GM18526 (cell line): ENCODE data around the gene SLC4A8.

Source experiments
- POLR2A ChIP-seq: IDR thresholded peaks from 3 replicates; pipeline ENCODE4 v1.6.1; 2011; ENCODE audit not compliant: insufficient read length; ENCODE audit errors: extremely low read depth

Gene SLC4A8

DNA sequence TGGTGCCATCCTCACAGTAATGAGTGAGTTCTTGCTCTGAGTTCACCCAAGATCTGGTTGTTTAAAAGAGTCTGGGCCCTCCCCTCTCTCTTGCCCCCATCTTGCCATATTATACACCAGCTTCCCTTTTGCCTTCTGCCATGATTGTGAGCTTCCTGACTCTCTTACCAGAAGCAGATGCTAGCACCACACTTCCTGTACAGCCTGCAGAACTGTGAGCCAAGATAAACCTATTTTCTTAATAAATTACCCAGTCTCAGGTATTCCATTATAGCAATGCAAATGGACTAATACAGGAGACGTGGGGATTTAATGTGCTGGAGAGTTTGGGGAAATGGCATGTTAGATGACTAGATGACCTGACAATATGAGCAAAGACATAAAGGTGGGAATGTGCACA lies 12.8 kb downstream of the SLC4A8 start:
- no peak for TF ChIP-seq POLR2A

DNA sequence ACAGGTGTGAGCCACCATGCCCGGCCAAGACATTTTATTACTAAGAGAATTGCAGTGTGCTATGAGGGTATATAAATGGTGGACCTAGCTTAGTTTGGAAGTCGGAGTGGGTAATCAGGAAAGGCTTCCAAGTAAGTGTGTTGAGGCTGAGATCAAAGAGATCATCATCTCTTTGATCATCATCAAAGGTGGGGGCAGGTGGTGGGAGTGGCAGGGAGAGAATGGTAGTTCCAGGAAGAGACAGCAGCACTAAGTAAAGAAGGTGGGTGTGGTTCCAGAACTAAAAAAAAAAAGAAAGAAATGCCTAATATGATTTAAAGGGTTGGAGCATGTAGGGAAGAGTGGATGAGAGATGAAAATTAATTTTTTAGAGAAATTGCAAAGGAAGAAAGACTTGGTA lies 14.7 kb downstream of the SLC4A8 start:
- no peak for TF ChIP-seq POLR2A

DNA sequence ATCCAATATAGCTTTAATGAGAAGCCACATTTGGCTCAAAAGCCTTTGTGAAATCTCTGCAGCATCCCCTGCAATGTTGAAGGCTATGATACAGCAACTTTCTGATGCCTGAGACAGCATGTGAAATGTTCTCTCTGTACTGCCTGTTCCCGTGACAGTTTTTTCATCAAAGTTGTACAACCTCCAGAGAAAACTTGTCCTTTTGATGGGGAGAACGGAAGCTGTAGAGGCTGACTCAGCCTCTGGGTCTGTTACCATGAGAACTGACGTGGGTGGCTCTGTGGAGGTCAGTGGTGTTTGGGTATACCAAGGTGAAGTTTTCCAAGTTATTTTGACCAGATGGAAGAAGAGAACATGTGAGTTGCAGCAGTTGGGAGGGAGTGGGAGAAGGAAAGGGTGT lies 17.0 kb downstream of the SLC4A8 start:
- TF ChIP-seq POLR2A, result no peak

DNA sequence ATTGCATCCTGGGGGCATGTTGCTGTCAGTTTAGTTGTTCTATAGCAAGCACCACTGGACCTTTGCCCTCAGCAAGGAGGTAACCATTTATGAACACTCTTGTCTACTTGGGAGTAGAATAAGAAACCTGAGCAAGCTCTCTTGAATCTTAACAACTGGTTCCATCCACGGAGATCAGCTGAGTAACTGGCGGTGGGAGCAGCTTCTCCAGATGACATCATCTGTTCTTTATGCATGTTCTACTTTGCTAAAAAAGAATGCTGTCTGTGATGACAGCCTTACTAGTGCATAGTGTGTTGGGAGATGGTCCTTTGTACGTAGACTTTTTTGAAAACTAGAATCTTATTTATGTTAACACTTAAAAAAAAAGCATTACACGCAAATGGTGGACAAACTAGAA lies 17.7 kb downstream of the SLC4A8 start:
- no peak for TF ChIP-seq POLR2A

DNA sequence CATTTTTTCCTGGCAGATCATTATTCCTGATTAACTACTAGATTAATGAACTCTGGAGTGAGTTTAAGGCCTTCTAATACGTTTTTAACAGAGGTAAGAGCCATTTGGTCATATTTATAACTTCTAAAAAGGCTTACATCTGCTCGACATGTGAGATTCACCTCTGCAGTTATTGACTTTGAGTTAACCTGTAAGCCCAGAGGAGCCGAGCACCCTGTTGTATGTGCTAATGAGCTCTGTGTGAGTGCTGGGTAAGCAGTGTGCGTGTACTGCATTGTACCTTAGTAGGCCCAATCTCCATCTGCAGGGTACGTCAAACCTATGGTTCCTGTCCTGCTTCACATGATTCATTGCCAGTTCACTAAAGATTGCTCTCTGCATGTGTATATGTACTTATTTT lies 18.9 kb downstream of the SLC4A8 start:
- no peak for TF ChIP-seq POLR2A

DNA sequence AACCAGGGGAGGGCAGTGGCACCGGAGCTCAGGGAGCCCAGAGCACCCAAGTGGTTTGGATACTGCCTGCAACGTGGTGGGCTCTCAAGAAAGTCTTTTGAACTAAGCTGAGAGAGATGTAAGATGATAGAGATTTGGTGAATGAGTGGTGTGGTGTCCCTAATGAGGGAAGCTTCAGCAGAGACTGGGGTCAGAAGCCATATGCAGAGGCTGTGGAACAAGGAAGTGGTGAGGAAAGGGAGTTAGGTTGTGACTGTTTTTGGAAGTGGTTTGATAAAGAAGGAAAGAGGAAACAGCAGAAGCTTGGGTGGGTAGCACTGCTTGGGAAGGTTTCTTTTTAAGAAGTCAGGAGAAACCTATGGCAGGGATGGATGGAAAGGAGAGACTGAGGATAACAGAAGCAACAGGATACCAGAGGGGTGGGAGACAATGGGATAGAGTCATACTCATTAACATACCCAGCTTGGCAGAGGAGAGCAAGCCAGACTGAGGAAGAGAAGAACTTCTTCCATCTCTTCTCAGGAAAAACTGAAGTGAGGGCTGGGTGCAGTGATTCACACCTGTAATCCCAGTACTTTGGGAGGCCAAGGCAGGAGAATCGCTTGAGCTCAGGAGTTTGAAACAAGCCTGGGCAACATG lies 24.1 kb downstream of the SLC4A8 start:
- TF ChIP-seq POLR2A, result no peak

DNA sequence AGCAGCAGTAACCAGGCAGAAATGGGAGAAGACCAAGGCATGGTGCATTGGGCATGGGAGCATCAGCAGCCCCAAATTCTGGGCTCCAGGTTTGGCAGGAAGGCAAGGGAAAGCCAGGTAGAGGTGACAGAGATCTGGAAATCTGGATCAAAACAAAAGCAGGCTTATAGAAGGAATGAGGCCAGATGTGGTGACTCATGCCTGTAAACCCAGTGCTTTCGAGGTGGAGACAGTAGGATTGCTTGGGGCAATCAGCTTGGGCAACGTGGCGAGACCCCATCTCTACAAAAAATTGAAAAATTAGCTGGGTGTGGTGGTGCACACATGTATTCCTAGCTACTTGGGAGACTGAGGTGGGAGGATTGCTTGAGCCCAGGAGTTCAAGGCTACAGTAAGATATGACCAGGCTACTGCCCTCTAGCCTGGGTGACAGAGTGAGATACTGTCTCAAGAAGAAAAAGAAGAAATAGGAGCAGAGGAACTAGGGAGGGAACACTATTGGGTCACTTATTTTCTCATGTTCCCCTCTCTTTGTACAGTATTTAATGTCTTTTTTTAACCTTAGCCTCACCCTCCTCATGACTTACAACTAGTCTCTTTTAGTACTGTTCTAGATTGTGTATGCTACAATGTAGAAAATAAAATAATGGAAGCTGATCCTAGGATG lies 25.1 kb downstream of the SLC4A8 start:
- no peak for TF ChIP-seq POLR2A

DNA sequence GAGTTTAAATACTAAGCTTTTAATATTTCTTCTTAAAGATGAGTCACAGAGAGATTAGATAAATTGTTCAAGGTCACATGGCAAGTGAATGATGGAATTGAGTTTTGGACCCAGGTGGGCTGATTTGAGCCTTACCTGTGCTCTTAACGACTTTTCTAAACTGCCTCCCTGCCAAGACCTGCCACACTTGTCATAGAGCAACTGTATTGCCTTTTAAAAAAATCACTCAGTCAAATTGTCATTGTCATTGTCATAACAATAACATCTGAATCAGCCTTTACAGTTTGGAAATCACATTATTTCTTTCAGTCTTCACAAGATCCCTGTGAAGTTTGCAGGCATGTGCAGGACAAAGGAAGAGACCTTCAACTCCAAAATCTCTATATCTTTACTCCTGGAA lies 25.7 kb downstream of the SLC4A8 start:
- no peak for TF ChIP-seq POLR2A

DNA sequence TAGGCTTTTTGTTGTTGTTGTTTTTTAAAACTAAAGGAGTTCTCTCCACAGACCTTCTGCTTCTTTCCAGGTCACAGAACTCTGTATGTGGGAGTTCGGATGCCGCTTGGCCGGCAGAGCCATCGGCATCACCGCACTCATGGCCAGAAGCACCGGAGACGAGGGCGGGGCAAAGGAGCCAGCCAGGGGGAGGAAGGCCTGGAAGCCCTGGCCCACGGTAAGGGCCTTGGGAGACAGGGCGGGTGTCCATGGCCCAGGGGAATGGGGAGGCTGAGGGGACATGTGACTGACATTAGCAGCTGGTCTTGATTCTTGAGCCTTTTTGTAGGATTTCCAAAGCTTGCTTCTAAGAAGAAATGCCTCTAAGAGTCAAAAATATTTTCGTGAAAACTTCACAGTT lies 26.2 kb downstream of the SLC4A8 start:
- TF ChIP-seq POLR2A, result no peak

DNA sequence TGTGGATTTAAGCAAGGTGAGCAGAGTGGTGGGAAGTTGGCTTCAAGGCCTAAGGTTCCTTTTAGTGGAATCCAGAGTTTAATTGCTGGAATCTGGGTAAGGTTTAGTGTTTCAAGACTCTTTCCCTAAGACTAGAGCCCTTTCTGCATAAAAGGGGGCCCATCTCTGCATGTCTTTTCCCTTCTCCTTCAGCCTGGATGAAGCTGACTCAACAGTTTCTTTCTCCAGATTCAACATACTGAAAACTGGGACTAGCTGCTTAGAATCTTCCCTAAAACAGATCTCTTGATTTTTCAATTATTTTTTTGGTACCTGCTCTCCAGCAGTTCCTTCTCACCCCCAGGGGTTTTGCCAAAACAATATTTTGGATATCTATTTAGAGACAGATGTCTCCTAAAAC lies 34.0 kb downstream of the SLC4A8 start:
- no peak for TF ChIP-seq POLR2A

DNA sequence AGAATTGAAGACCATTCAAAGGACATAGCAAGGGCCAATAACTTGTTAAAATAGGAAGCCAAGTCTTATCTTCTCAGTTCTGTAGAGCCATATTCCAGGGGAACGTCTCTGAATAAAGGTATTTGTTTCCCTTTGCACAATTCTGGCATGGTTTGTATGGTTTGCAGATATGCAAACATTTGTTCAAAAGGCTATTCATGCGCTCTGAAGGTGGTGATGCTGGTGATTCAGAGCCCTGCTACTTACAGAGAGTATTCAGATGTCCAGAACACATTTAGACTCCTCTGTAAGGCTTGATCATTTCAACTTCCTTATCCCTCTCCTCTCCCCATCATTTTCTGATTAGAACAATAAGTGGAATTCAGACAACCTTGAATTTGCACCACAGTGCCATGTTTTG lies 35.9 kb downstream of the SLC4A8 start:
- TF ChIP-seq POLR2A, result no peak

DNA sequence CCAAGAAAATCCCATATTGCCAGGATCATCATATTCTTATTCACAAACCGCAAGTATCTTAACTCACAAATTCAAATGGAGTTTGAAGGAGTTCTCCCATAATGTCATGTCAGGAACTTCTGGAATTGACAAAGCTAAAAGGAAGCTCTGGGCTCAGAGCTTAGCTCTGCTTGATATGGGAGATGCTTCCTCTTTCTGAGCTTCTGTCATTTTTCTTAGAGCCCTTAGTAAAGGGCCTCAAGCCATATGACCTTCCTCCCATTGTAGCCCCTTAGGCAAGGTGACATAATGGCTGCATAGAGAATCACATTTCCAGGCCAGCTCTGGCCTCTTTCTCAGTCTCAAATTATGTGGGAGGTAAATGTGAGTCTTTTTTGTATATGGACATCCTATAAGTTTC lies 40.9 kb downstream of the SLC4A8 start:
- no peak for TF ChIP-seq POLR2A

DNA sequence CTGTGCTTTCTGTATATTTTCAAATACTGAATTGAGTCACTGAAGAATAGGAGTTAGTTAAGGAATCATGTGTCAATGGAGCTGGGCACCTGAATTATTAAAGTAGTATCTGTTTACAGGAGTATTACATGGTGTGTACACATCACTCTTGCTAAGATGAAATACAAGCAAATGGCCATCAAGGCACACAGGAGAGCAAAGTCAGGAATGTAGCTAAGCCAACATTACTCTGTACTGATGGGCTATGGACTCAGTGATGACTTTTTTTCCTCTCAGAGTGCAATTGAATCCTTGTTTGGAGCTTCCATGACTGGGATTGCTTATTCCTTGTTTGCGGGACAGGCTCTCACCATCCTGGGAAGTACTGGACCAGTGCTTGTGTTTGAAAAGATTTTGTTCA lies 45.5 kb downstream of the SLC4A8 start:
- TF ChIP-seq POLR2A, result no peak

DNA sequence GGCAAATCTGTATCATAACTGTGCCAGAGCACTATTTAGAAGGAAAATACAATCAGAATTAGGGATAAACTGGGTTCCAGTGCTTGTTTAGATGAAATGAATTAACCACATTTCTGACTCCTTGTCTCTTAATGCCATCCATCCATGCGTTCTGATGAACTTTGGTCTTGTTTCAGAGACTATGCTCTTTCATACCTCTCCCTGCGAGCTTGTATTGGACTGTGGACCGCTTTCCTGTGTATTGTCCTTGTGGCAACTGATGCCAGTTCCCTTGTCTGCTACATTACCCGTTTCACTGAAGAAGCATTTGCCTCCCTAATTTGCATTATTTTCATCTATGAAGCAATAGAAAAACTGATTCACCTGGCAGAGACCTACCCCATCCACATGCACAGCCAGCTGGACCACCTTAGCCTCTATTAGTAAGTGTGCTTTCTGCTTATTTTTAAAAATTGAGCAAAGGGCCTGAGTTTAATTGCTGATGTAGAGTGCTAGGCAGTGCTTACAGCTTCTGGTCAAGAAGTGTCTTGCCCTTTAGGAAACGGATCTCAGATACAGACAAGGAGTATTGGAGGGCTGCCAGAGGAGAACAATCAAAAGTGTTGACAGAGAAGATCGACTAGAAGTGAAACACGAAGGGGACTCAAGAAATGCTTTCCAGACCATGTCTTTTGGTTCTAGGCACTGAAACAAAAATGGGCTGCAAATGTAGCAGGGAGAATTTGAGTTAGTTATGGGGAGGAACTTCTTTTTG lies 46.7 kb downstream of the SLC4A8 start:
- no peak for TF ChIP-seq POLR2A

DNA sequence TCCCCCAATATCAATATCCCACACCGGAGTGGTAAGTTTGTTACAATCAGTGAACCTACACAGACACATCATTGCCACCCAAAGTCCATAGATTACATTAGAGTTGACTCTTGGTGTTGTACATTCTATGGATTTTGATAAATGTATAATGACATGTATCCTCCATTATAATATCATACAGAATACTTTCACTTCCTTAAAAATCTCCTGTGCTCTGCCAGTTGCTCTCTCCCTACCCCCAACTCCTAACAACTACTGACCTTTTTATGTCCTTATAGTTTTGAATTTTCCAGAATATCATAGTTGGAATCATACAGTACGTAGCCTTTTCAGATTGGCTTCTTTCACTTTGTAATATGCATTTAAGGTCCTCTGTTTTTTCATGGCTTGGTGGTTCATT lies 48.4 kb downstream of the SLC4A8 start:
- TF ChIP-seq POLR2A, result no peak

DNA sequence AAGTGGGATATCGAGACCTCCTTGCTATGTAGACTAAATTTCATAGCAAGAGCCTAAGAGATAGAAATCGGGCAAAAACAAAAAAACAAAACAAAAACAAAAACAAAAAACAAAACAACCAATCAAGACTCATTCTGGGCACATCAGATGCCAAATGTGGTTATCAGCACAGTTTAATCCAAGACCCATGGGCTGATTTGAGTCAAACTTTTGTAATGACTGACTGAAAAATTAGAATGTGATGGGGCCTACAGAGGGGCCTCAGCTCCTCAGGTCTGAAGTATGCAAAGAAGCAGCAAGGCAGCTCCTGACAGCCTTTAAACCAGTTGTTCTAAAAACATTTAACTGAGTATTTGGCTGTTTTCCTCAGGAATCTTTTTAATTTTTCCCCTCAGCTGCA lies 49.3 kb downstream of the SLC4A8 start:
- no peak for TF ChIP-seq POLR2A
